Right ventricle myocardium superior (tissue), 1 donor: Measurements from ENCODE around the gene PSTPIP2. TPM values are rescaled to one million over a fixed set of nuclear protein-coding genes. Genes with fewer than 3 reads are reported as not detected.
"Not testable (repeated sequence)": the region's sequence is repeated elsewhere in the genome, so short reads cannot be mapped to it uniquely, and the experiment has no call there.

ENCODE experiments used
- ATAC-seq: fragments of 200-7000 bp; cut with Tn5 transposase; one replicate; pipeline ENCODE4 v1.9.1; 2020; ENCODE audit warnings: mild to moderate bottlenecking; ENCODE audit not compliant: poor library complexity
- DNase-seq: peaks from one replicate; pipeline ENCODE4 v3.0.0-alpha.2; 2020
- intact Hi-C: fragments of 100-400 bp; cut with DNase I; formaldehyde crosslinking; loops from one replicate; pipeline ENCODE4 v1.11.2; 2022
- total RNA-seq: library from RNA; stranded (reverse); fragmentation: NEBNext Ultra II Directional; extraction: Animal tissue kit (Norgen Biotek cat#: 25700); gene quantifications from one replicate; pipeline ENCODE4 v1.2.1, GENCODE V29; 2021
- donor health status: DM: no; HTN: yes; CAD: no; lungs with severe emphysema.

PSTPIP2 gene
- total RNA-seq, 1 donor from 2014 or later = 2.4 TPM

DNA sequence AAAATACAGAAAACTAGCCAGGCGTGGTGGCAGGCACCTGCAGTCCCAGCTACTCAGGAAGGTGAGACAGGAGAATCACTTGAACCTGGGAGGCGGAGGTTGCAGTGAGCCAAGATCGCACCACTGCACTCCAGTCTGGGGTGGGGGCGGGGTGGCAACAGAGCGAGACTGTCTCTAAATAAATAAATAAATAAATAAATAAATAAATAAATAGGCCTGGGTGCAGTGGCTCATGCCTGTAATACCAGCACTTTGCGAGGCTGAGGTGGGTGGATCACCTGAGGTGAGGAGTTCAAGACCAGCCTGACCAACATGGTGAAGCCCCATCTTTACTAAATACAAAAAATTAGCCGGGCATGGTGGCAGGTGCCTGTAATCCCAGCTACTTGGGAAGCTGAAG, 112.6 kb downstream of the PSTPIP2 start:
- ATAC-seq, intact Hi-C loops, DNase-seq: not testable (repeated sequence)

DNA sequence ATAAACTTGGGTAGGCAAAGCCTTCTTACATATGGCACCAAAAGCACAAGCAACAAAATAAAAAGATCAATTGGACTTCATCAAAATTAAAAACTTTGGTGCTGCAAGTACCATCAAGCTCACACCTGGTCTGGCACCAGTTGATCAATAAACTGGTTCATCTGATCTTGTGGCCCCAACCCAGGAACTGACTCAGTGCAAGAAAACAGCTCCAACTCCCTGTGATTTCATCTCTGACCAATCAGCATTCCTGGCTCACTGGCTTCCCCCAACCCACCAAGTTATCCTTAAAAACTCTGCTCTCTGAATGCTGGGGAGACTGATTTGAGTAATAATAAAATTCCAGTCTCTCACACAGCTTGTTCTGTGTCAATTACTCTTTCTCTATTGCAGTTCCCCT, 113.3 kb downstream of the PSTPIP2 start:
- no peak for ATAC-seq
- intact Hi-C loops = no loop called here

DNA sequence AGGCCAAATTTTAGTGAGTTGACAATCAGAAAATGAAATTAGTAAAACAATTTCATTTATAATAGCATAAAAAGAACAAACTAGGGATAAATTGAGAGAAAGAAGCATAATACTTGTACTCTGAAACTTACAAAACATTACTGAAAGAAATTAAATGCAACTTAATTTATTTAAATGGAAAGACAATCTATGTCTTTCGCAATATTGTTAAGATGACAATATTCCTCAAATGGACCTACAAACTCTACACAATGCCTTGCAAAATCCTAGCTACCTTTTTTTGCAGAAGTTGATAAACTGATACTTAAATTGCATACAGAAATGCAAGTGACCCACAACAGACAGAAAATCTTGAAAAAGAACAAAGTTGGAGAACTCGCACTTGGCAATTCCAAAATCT, 114.0 kb downstream of the PSTPIP2 start:
- no peak for DNase-seq
- no peak for ATAC-seq
- intact Hi-C loops = no loop called here

More for the DNA sequence above, 113.3 kb downstream of the PSTPIP2 start:
- no peak for DNase-seq

DNA sequence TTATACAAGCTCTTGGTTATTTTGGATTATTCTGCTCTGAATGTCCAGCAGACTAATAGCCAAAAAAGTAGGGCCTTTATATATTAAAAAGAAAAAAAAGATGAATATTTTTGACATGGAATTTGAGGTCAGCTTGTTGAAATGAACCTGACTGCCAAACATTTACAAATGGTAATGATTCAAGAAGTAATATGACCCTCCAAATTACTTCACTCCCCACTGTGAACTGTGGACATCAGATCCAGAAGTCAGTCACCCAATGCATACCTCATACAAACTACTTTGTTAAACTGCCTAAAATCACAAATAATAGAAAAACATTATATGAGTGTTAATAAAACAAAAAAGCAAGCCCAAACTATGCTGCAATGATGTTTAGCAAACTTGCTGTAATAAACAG, 115.0 kb downstream of the PSTPIP2 start:
- ATAC-seq = no peak
- intact Hi-C loops = no loop called here
- DNase-seq = no peak

DNA sequence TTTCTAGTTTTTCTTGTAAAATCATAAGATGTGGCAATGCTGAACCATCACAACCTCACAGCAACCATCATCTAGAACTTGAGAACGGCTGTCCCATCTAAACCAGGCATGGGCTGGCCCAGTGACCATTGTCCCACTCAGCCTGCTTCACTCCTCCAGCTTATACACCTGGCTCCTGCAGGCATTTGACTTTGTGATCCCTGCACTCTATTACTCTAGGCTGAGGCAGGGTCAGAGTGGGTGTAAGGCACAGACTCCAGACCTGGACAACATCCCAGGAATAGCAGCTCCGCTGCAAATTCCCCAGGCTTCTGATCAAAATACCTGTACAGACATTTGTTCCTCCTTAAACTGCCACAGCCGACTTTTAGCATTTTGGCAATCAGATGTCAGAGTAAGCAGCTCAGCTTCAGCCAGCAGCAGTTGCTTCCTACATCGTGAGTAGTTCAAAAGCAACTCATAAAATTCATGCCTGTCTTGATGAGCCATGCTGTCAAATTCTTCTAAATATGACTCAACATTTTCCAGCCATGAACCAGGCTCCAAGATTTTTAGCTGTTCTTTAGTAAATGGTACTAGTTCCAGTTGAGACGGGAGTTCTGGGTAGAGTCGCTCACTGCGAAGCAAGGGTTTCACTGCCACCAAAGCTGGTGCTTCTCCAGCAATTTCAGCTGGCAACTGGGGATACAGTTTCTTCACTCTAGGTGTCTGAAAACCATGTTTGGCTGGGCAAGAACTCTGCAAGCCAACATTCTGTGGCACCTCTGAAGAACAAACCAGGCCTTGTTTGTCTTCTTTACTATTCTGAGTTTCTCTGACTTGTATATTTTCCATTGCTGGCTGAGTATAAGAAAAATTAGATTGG, 117.8 kb downstream of the PSTPIP2 start:
- intact Hi-C loops = no loop called here
- DNase-seq (no peak), ATAC-seq (no peak)

DNA sequence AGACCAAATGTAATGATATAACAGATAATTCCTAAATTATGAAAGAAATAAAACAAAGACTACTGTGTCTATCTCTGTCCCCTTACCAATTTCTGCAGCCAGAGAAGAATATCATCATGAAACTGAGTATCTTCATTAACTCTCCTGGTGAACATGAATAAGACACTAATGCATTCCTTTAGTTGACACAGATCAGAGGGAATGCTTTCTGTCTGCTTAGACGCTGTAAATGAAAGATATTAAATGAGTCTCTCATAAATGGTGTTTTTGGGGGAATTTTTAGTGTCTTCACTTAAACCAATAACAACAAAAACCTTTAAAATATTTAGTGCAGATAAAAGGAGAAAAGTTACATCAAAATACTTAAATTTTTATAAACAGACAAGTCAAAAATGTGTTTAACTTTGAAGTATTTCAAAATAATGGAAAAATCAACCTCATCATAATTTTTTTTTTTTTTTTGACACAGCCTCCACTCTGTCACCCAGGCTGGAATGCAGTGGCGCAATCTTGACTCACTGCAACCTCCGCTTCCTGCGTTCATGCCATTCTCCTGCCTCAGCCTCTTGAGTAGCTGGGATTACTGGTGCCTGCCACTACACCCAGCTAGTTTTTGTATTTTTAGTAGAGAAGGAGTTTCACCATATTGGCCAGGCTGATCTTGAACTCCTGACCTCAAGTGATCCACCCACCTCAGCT, 120.9 kb downstream of the PSTPIP2 start:
- intact Hi-C loops = no loop called here
- DNase-seq (no peak), ATAC-seq (no peak)

DNA sequence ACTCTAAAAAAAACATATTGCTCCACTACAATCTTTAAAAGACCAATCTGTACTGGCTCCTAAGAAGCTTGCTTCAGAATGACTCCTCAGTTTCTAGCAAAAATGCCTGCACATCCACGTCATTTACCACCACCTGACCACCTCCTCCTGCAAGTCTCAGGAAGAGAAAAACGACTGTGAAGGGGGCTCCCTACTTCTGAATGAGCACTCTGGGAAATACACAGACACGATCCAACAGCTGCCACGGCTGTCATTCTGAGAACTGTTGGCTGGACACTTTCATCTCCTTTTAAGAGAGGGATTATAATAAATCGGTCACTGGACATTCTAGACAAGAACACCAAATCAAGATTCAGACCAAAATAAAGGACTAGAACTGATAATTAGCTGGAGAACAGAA, 126.4 kb downstream of the PSTPIP2 start:
- DNase-seq = no peak
- ATAC-seq = no peak
- intact Hi-C loops = no loop called here

DNA sequence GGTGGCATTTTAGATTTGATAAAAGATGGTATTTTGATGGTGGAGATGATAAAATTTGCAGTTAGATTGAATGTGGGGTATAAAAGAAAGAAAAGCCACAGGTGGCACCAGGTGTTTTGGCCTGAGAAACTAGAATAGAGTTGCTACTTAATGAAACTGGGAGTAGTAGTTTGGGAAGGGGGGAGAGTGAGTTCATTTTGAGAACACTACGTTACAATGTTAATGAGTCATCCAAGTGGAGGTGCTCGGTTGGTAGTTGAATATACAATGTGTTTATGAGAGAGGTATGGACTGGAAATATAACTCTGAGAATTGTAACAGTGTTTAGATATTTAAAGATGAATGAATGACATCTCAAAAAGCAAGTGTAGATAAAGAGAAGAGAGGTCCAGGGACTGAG, 131.3 kb downstream of the PSTPIP2 start:
- intact Hi-C loops = no loop called here
- DNase-seq (no peak), ATAC-seq (no peak)

DNA sequence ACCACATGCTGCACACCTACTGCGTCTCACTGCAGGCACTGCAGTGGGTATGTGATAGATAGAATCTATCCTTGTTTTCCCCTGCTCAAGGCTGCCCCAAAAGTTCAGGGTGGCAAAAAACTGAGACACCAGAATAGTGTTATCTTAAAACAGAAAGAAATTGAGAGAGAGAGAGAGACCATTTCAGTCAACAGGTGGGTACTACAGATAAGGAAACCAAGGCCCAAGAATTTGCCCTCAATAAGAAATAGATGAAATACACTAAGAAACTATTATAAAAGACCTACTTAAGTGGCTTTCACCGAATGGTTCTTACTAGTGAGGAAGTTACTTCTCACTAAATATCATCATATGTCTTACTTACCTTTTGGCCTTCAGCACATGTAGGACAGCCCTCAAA, 132.8 kb downstream of the PSTPIP2 start:
- ATAC-seq = no peak
- intact Hi-C loops = no loop called here
- no peak for DNase-seq

DNA sequence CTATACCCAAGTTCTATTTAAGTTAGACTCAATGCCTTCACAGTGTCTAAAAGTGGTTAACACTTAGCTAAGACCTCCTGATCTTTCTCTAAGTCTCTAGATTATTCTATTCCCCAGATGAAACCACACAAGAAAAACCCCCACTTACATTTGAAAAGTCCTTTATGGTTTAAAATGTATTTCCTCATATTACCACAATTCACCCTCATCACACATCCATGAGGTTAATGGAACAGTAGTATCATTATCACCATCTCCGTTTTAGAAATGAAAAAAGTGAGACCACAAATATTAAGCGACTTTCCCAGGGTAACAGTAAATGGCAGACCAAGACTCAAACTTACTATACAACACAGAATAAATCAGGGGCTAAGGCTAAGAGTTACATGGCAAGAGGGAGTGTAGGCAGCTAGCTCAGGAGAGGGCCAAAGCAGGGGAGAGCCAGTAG, 133.5 kb downstream of the PSTPIP2 start:
- no peak for ATAC-seq
- intact Hi-C loops = no loop called here
- no peak for DNase-seq

DNA sequence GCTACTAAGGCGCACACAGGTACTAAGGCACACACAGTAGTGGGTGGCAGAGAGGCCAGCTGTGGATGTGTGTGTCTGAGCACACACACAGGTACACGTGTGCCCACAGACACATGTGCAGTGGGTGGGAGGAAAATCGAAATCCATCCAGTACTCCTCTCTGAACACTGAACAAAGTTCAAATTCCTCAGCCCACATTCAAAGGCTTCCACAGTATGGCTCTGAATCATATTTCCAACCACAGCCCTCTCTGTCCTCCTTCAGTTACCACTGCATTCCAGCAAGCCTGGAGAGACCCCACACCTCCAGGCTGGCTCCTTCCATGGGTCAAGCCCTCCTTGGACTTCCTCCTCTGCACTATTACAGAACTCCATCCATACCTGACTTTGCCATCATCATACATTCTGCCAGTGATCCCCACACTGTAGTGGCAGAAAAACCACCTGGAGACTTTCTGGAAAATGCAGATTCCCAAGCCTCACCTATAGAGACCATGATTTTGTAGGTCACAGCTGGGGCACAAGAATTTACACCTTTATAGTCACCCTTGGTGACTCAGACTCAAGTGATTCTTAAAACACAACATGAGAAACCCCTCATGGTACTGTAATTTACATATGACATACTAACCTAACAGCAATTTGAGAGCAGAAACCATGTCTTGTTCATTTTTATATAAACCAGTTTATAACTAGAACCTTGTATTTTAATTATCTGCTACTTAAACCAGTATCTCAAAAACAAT, 136.3 kb downstream of the PSTPIP2 start:
- intact Hi-C loops = no loop called here

More for the DNA sequence above, 136.3 kb downstream of the PSTPIP2 start:
- DNase-seq (no peak), ATAC-seq (no peak)

Other genes with a start within 250 kb of the PSTPIP2 start
- not detected for gene SIGLEC15, start 246.6 kb downstream of the PSTPIP2 start, total RNA-seq
- gene EPG5, start 104.9 kb downstream of the PSTPIP2 start, total RNA-seq = 18.9 TPM
- 1,824 TPM for gene ATP5F1A, start 26.0 kb upstream of the PSTPIP2 start, total RNA-seq
- 5.5 TPM for gene HAUS1, start 32.1 kb upstream of the PSTPIP2 start, total RNA-seq